Hepatocyte (in vitro differentiated cells): Measurements from ENCODE around the gene MINDY4B. TPM values are rescaled to one million over a fixed set of nuclear protein-coding genes. Genes with fewer than 3 reads are reported as not detected.
"Not testable (repeated sequence)": the region's sequence is repeated elsewhere in the genome, so short reads cannot be mapped to it uniquely, and the experiment has no call there.

ENCODE experiments used
- DNase-seq: peaks from one replicate; pipeline ENCODE4 v3.0.0-alpha.2; 2016; ENCODE audit warnings: low spot score
- H2AFZ ChIP-seq: fragments of 200-600 bp; sonication (generic); 2 replicates; pipeline ENCODE4 v1.6.0; 2016; ENCODE audit warnings: antibody characterized with exemption, mild to moderate bottlenecking
- H3K27ac ChIP-seq: fragments of 200-600 bp; sonication (generic); 2 replicates; pipeline ENCODE4 v1.5.1; 2016; ENCODE audit warnings: mild to moderate bottlenecking
- H3K27me3 ChIP-seq: fragments of 200-600 bp; sonication (generic); 2 replicates; pipeline ENCODE4 v1.6.1; 2016
- H3K36me3 ChIP-seq: fragments of 200-600 bp; sonication (generic); replicated peaks from 2 replicates; pipeline ENCODE4 v1.5.1; 2016; ENCODE audit warnings: low read depth; ENCODE audit not compliant: insufficient read depth
- H3K4me1 ChIP-seq: fragments of 200-600 bp; sonication (generic); 2 replicates; pipeline ENCODE4 v1.5.1; 2016; ENCODE audit warnings: mild to moderate bottlenecking, moderate library complexity; ENCODE audit not compliant: insufficient read depth
- H3K4me2 ChIP-seq: fragments of 200-600 bp; sonication (generic); 2 replicates; pipeline ENCODE4 v1.6.0; 2016
- H3K4me3 ChIP-seq: fragments of 200-600 bp; sonication (generic); 2 replicates; pipeline ENCODE4 v1.5.1; 2016; ENCODE audit warnings: mild to moderate bottlenecking
- H3K79me2 ChIP-seq: fragments of 200-600 bp; sonication (generic); 2 replicates; pipeline ENCODE4 v1.6.0; 2017; ENCODE audit warnings: mild to moderate bottlenecking
- H3K9me2 ChIP-seq: fragments of 200-600 bp; sonication (generic); replicated peaks from 2 replicates; pipeline ENCODE4 v1.6.0; 2017; ENCODE audit warnings: mild to moderate bottlenecking; ENCODE audit not compliant: insufficient read depth
- H3K9me3 ChIP-seq: fragments of 200-600 bp; sonication (generic); 2 replicates; pipeline ENCODE4 v1.5.1; 2016; ENCODE audit warnings: low read depth, mild to moderate bottlenecking
- H4K20me1 ChIP-seq: fragments of 200-600 bp; sonication (generic); 2 replicates; pipeline ENCODE4 v1.6.0; 2016; ENCODE audit warnings: mild to moderate bottlenecking; ENCODE audit not compliant: insufficient read depth, poor library complexity, severe bottlenecking
- EZH2 ChIP-seq: fragments of 200-600 bp; sonication (generic); IDR thresholded peaks from 2 replicates; pipeline ENCODE4 v1.6.1; 2016; ENCODE audit warnings: antibody characterized with exemption, mild to moderate bottlenecking, borderline replicate concordance
- EZH2phosphoT487 ChIP-seq: fragments of 200-600 bp; sonication (generic); IDR thresholded peaks from one replicate; pipeline ENCODE4 v1.6.1; 2018; ENCODE audit warnings: antibody characterized with exemption, mild to moderate bottlenecking, low read depth, moderate library complexity; ENCODE audit not compliant: unreplicated experiment, severe bottlenecking
- WGBS: methylation state at CpG from one replicate; pipeline ENCODE4 v1.1.6; 2016; ENCODE audit warnings: low lambda C conversion rate; ENCODE audit errors: missing lambda C conversion rate; 5-methylcytosine and 5-hydroxymethylcytosine counted together
- polyA plus RNA-seq: library from polyadenylated mRNA; unstranded; fragments of >200 nt; fragmentation: Nextera tagmentation; extraction: Ambion mirVana; gene quantifications from 2 replicates; pipeline ENCODE4 v1.2.1, GENCODE V29; 2016
- total RNA-seq: library from RNA; depleted of rRNA; stranded (reverse); fragments of >200 nt; gene quantifications from 2 replicates; pipeline ENCODE4 v1.2.3, GENCODE V29; 2014
- TF ChIP-seq, protein P1 (sequence below): fragments of 200-600 bp; sonication (generic); IDR thresholded peaks from 2 replicates; pipeline ENCODE4 v1.5.1; 2016; ENCODE audit warnings: antibody characterized with exemption, mild to moderate bottlenecking; ENCODE audit not compliant: poor library complexity

The MINDY4B gene
- total and polyA plus RNA-seq, 2 experiments from 2014 or later, result not detected

DNA sequence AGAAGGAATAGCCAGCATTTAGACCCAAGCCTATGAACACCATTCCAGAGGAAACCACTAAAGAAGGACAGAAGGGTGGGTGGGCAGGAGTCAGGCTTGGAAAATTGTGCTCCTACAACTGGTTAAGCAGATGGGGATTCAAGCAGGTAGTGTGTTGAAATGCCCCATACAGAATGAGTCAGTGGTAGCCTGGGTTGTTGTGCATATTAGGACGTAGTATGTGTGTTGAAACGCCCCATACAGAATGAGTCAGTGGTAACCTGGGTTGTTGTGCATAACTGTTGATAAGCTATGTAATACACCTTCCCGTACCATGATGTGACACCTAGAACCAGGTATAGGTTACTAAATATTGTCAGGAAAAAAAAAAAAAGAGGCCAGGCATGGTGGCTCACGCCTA, 34.0 kb downstream of the MINDY4B start:
- Histone ChIP-seq H3K4me3 (no peak overlapping the region), H3K36me3 (no peaks in the 10 kb centered on the region), H4K20me1 (no peaks in the 10 kb centered on the region), H2AFZ (no peak overlapping the region), H3K27me3 (no peaks in the 10 kb centered on the region), H3K9me3 (no peaks in the 10 kb centered on the region), H3K4me1 (peaks cover under 1% of the 10 kb centered on the region), H3K27ac (no peak overlapping the region), H3K4me2 (no peak overlapping the region), H3K9me2 (no peaks in the 10 kb centered on the region), H3K79me2 (no peaks in the 10 kb centered on the region)
- DNase-seq, result peak; percentile 36
- no peak for TF ChIP-seq EZH2phosphoT487
- TF ChIP-seq, protein P1, sequence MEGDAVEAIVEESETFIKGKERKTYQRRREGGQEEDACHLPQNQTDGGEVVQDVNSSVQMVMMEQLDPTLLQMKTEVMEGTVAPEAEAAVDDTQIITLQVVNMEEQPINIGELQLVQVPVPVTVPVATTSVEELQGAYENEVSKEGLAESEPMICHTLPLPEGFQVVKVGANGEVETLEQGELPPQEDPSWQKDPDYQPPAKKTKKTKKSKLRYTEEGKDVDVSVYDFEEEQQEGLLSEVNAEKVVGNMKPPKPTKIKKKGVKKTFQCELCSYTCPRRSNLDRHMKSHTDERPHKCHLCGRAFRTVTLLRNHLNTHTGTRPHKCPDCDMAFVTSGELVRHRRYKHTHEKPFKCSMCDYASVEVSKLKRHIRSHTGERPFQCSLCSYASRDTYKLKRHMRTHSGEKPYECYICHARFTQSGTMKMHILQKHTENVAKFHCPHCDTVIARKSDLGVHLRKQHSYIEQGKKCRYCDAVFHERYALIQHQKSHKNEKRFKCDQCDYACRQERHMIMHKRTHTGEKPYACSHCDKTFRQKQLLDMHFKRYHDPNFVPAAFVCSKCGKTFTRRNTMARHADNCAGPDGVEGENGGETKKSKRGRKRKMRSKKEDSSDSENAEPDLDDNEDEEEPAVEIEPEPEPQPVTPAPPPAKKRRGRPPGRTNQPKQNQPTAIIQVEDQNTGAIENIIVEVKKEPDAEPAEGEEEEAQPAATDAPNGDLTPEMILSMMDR, result no peak
- TF ChIP-seq EZH2, result no peak
- WGBS, result 91% methylated on average over 4 of the region's 4 CpGs

DNA sequence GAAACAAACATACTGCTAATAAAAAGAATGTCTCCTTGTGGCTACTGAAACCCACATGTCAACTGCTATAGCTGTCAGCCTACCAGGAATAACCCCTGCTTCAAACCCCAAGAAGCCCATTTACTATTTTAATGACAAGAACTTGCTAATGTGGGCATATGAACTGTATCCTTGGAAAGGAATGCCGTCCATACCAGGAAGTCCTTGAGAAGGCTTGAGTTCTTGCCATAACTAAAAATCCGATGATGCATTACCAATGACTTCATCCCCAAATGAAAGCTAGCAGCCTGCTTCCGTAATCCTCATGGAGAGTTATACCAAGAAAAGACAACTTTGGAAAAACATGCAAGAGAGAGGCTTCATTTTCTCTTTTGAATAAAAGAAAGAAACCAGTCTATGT, 34.8 kb downstream of the MINDY4B start:
- Histone ChIP-seq H3K4me3 (no peak overlapping the region), H3K27me3 (no peaks in the 10 kb centered on the region), H3K4me1 (no peaks in the 10 kb centered on the region), H3K27ac (no peak overlapping the region), H4K20me1 (no peaks in the 10 kb centered on the region), H3K9me3 (no peaks in the 10 kb centered on the region), H3K36me3 (no peaks in the 10 kb centered on the region), H2AFZ (no peak overlapping the region), H3K79me2 (no peaks in the 10 kb centered on the region), H3K9me2 (no peaks in the 10 kb centered on the region), H3K4me2 (no peak overlapping the region)
- TF ChIP-seq, protein P1, result no peak
- TF ChIP-seq EZH2phosphoT487, result no peak
- TF ChIP-seq EZH2, result no peak
- DNase-seq, result no peak
- 85% methylated on average over 3 of the region's 3 CpGs for WGBS

DNA sequence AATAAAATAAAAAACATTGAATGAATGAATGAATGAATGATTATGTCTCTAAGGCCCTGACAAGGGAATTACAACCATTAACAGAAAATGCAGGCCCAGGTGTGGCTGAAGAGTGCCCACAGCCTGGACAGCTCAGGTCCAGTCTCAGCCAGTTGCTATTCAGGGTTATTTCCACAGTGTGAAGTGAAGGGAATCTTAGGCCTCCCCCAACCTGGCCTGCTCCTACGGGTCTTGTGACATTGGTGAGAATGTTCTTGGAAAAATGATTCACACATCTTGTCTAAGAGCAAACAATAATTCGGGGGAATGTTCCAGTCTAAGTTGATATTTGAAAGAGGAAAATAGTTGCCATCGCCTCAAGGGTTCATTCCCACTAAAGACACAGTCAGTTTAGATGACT, 37.0 kb downstream of the MINDY4B start:
- DNase-seq, result no peak
- TF ChIP-seq EZH2 (no peak), EZH2phosphoT487 (no peak)
- TF ChIP-seq, protein P1, result no peak
- H3K79me2 ChIP-seq, result no peaks in the 10 kb centered on the region
- no peaks in the 10 kb centered on the region for H3K27me3 ChIP-seq
- no peaks in the 10 kb centered on the region for H3K36me3 ChIP-seq
- H2AFZ ChIP-seq, result no peak overlapping the region
- no peaks in the 10 kb centered on the region for H3K4me1 ChIP-seq
- no peaks in the 10 kb centered on the region for H3K9me2 ChIP-seq
- no peaks in the 10 kb centered on the region for H4K20me1 ChIP-seq
- no peak overlapping the region for H3K27ac ChIP-seq
- no peak overlapping the region for H3K4me3 ChIP-seq
- H3K9me3 ChIP-seq, result no peaks in the 10 kb centered on the region
- WGBS, result 92% methylated on average over 3 of the region's 3 CpGs
- H3K4me2 ChIP-seq, result no peak overlapping the region

DNA sequence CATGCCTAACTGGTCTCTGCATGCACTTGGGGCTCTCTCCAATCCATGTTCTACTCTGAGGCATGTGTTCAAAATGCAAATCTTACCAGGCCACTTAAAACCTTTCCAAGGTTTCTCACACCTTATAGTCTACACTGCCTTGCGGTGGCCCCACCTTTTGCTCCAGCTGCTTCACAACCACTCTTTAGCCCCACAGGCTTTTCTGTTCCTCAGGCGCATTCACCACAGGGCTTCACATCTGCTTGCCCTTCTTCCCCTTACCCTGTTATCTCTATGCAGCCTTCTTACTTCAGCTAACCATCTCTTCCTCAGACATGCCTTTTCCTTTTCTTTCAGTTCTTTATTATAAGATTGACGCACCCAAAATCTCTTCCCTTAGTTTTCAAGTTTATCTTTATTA, 37.8 kb downstream of the MINDY4B start:
- Histone ChIP-seq H3K9me3 (no peaks in the 10 kb centered on the region), H4K20me1 (no peaks in the 10 kb centered on the region), H3K36me3 (no peaks in the 10 kb centered on the region), H3K4me2 (no peak overlapping the region), H3K9me2 (no peaks in the 10 kb centered on the region), H3K4me3 (no peak overlapping the region), H3K27me3 (no peaks in the 10 kb centered on the region), H3K79me2 (no peaks in the 10 kb centered on the region), H2AFZ (no peak overlapping the region), H3K27ac (no peak overlapping the region), H3K4me1 (no peaks in the 10 kb centered on the region)
- TF ChIP-seq EZH2phosphoT487 (no peak), EZH2 (no peak)
- TF ChIP-seq, protein P1, result no peak
- no peak for DNase-seq
- WGBS, result 95% methylated on average over 3 of the region's 3 CpGs

DNA sequence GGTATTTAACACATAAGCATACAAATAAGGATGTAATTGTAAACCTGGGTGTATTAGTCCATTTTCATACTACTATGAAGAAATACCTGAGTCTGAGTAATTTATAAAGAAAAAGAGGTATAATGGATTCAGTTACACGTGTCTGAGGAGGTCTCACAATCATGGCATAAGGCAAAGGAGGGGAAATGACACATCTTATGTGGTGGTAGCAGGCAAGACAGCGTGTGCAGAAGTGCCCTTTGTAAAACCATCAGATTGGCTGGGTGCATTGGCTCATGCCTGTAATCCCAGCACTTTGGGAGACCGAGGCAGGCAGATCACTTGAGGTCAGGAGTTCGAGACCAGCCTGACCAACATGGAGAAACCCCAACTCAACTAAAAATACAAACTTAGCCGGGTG, 41.3 kb downstream of the MINDY4B start:
- not testable (repeated sequence) for H3K4me1 ChIP-seq

More for the DNA sequence above, 41.3 kb downstream of the MINDY4B start:
- H2AFZ ChIP-seq, H4K20me1 ChIP-seq, H3K79me2 ChIP-seq, H3K4me3 ChIP-seq, H3K9me2 ChIP-seq, H3K27me3 ChIP-seq, H3K4me2 ChIP-seq, H3K27ac ChIP-seq, H3K9me3 ChIP-seq, H3K36me3 ChIP-seq, DNase-seq: not testable (repeated sequence)
- 92% methylated on average over 5 of the region's 5 CpGs for WGBS
